ENCODE results near the gene PRRC1. TPM values are rescaled to one million over a fixed set of nuclear protein-coding genes. Genes with fewer than 3 reads are reported as not detected.

PRRC1 gene
- total RNA-seq, 2 donors from 2014 or later, result 25.1 to 29.1 TPM

DNA sequence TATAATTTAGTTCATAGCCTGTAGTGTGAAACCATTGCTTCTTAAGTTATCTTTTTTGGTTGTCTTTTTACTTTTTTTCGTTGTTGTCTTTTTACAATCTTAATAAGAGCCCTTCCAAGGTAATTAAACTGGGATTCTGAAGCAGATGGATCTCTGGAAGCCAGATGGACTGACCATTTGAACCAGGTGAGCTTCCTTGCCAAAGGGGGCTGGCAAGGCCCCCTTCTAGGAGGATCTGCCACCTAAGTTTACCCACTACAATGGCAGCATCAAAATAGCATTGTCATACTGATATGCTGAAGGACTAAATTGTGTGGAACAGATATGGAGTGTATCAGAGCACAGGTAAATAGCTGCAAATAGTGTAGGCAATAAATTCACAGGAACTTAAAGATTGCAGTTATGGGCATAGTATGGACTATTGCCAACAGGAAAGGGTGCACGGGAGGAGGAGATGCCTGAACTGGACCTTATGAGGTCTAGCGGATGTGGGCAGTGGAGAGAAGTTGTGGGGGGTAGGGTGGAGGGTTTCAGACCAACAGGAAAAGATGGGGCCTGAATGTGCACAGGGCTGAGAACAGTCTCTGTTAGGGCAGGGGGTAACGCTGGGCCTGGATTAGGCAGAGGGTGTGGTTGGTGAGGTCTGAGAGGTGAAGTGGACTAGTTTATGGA, 69.9 kb downstream of the PRRC1 start:
- Histone ChIP-seq H3K36me3 (replicated peaks in 1 of 2; ENCODE audit: insufficient read depth in 1 of 2, low read depth in 2 of 2) (no peaks in the 10 kb centered on the region), H3K9me3 (no peaks in the 10 kb centered on the region), H3K27me3 (no peaks in the 10 kb centered on the region), H3K4me1 (no peaks in the 10 kb centered on the region), H3K27ac (no peak overlapping the region), H3K4me3 (no peak overlapping the region)
- intact Hi-C loops (cut with DNase I), result no loop called here
- ATAC-seq, result no peak
- no peak for TF ChIP-seq POLR2A (IDR thresholded peaks at IDR 0.05)
- TF ChIP-seq, protein P1, sequence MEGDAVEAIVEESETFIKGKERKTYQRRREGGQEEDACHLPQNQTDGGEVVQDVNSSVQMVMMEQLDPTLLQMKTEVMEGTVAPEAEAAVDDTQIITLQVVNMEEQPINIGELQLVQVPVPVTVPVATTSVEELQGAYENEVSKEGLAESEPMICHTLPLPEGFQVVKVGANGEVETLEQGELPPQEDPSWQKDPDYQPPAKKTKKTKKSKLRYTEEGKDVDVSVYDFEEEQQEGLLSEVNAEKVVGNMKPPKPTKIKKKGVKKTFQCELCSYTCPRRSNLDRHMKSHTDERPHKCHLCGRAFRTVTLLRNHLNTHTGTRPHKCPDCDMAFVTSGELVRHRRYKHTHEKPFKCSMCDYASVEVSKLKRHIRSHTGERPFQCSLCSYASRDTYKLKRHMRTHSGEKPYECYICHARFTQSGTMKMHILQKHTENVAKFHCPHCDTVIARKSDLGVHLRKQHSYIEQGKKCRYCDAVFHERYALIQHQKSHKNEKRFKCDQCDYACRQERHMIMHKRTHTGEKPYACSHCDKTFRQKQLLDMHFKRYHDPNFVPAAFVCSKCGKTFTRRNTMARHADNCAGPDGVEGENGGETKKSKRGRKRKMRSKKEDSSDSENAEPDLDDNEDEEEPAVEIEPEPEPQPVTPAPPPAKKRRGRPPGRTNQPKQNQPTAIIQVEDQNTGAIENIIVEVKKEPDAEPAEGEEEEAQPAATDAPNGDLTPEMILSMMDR (IDR thresholded peaks at IDR 0.05), result no peak
- 66 to 70% methylated on average over 4 of the region's 4 CpGs for WGBS, 2 donors
- DNase-seq, result no peak

DNA sequence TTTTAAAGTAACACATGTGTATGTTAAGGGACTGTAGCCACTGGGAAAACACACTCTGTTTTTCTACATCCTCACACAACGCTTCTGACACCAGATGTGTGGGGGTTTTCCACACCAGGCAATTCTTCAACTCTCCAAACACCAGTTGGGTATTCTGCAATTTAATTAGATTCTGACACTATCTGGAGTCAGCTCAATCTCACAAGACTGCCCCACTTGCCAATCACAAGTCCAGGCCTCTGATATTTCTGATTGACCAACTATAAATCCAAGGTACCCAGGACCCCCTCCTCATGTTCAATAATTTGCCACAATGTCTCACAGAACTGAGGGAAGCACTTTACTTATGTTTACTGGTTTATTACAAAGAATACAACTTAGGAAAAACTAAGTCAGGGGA, 70.9 kb downstream of the PRRC1 start:
- H3K36me3 ChIP-seq (replicated peaks in 1 of 2; ENCODE audit: insufficient read depth in 1 of 2, low read depth in 2 of 2), result no peaks in the 10 kb centered on the region
- TF ChIP-seq, protein P1 (IDR thresholded peaks at IDR 0.05), result no peak
- no peak for TF ChIP-seq POLR2A (IDR thresholded peaks at IDR 0.05)
- H3K9me3 ChIP-seq, result no peaks in the 10 kb centered on the region
- no peak for ATAC-seq
- 88 to 90% methylated on average over 1 of the region's 1 CpG for WGBS, 2 donors
- no peaks in the 10 kb centered on the region for H3K27me3 ChIP-seq
- H3K4me1 ChIP-seq, result no peaks in the 10 kb centered on the region
- intact Hi-C loops (cut with DNase I), result no loop called here
- H3K27ac ChIP-seq, result no peak overlapping the region
- no peak for DNase-seq
- H3K4me3 ChIP-seq, result no peak overlapping the region

DNA sequence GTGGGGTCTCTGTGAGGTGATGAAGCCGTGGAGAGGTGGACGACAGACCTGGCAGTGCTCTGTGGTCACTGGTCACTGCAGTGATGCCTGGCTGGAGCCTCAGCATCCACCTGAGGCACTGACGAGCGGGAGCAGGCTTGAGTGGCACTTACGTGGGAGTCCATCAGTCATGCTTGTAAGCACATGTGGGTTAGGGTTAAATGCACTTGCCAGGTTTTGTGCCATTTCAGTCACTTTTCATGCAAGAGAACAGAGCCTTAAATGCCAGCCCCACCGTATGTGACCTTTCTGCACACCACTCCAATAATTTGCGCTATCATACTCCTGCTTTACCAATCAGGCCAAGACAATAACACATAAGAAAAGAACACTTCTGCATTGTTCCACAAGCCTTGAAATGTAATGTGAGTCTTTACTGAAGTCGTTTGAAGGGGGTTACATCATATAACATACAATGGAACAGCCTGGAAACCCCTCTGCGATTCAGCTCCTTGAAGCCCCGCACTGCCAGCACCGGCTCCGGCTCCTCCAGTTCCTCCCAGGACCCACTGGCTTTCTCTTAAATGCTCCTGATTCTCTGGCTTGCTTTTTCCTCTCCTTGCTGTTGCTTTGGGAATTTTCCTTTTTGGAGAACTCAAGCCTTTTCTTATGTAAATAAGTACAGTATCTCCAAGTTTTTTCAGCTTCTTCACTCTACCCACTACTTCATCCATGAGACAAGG, 72.0 kb downstream of the PRRC1 start:
- no peak overlapping the region for H3K27ac ChIP-seq
- WGBS, 2 donors, result 81% methylated on average over 12 of the region's 12 CpGs
- H3K4me1 ChIP-seq, result no peaks in the 10 kb centered on the region
- no peak for TF ChIP-seq POLR2A (IDR thresholded peaks at IDR 0.05)
- TF ChIP-seq, protein P1 (IDR thresholded peaks at IDR 0.05), result no peak
- H3K4me3 ChIP-seq, result no peak overlapping the region
- H3K36me3 ChIP-seq (replicated peaks in 1 of 2; ENCODE audit: insufficient read depth in 1 of 2, low read depth in 2 of 2), result no peaks in the 10 kb centered on the region
- ATAC-seq (no peak), DNase-seq (no peak)
- no peaks in the 10 kb centered on the region for H3K9me3 ChIP-seq
- intact Hi-C loops (cut with DNase I), result no loop called here
- H3K27me3 ChIP-seq, result no peaks in the 10 kb centered on the region

DNA sequence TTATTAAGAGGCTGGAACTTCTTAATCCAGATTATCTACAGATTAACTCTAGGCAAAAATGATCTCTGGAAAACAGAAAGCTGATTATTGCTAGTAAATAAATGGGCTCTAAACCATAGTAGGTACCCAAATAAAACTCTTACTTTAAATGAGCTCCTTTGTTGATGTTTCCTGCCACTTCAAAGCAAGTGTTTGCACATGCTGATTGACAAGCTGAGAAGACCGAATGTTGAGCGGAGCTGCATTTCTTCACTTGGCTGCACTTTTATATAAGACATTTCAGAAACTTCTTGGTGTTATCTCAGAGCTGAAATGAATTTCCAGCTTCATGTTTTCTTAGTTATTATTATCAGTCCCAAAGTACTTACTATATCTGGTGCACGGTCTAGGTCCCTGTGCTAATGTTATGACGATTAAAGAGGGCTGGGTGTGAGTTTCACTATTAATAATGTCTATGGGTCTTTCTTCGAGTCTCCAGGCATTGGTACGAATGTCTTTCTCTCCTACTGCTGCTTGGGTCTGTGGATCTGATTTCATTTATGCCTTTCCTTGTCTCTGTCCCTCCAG, 72.8 kb downstream of the PRRC1 start:
- DNase-seq (no peak), ATAC-seq (no peak)
- Histone ChIP-seq H3K4me3 (no peak overlapping the region), H3K36me3 (replicated peaks in 1 of 2; ENCODE audit: insufficient read depth in 1 of 2, low read depth in 2 of 2) (no peaks in the 10 kb centered on the region), H3K4me1 (no peaks in the 10 kb centered on the region), H3K27me3 (no peaks in the 10 kb centered on the region), H3K9me3 (no peaks in the 10 kb centered on the region), H3K27ac (no peak overlapping the region)
- TF ChIP-seq, protein P1 (IDR thresholded peaks at IDR 0.05), result no peak
- no peak for TF ChIP-seq POLR2A (IDR thresholded peaks at IDR 0.05)
- intact Hi-C loops (cut with DNase I), result no loop called here
- 48 to 64% methylated on average over 6 of the region's 6 CpGs for WGBS, 2 donors

Measured in body of pancreas (tissue), 4 donors.